H9 (cell line): ENCODE results near the gene ATP8A2. TPM values are rescaled to one million over a fixed set of nuclear protein-coding genes. Genes with fewer than 3 reads are reported as not detected.

Source experiments
- DNase-seq: peaks from one replicate; pipeline ENCODE4 v3.0.0-alpha.2; 2017
- H2AFZ ChIP-seq: one replicate; pipeline ENCODE4 v1.6.1; 2013; ENCODE audit warnings: mild to moderate bottlenecking, low read length, control low read depth, moderate library complexity
- H2AK5ac ChIP-seq: 2 replicates; pipeline ENCODE4 v1.6.1; 2013; ENCODE audit warnings: low read length, control low read depth, mixed read lengths; ENCODE audit not compliant: insufficient read length
- H2BK120ac ChIP-seq: one replicate; pipeline ENCODE4 v1.6.1; 2013; ENCODE audit warnings: low read depth, mild to moderate bottlenecking, low read length, control low read depth, inconsistent platforms; ENCODE audit not compliant: poor library complexity, severe bottlenecking
- H2BK12ac ChIP-seq: 2 replicates; pipeline ENCODE4 v1.6.1; 2013; ENCODE audit warnings: low read length, control low read depth, mixed read lengths, low read depth; ENCODE audit not compliant: insufficient read length
- H2BK15ac ChIP-seq: 2 replicates; pipeline ENCODE4 v1.6.1; 2013; ENCODE audit warnings: low read depth, low read length, control low read depth
- H2BK20ac ChIP-seq: one replicate; pipeline ENCODE4 v1.6.1; 2013; ENCODE audit warnings: low read depth, mild to moderate bottlenecking, low read length, control low read depth, inconsistent platforms; ENCODE audit not compliant: poor library complexity, severe bottlenecking
- H2BK5ac ChIP-seq: 2 replicates; pipeline ENCODE4 v1.6.1; 2013; ENCODE audit warnings: low read length, control low read depth, mixed read lengths; ENCODE audit not compliant: insufficient read length
- H3K14ac ChIP-seq: 2 replicates; pipeline ENCODE4 v1.6.1; 2013; ENCODE audit warnings: low read length, control low read depth; ENCODE audit not compliant: insufficient read depth
- H3K18ac ChIP-seq: 2 replicates; pipeline ENCODE4 v1.6.1; 2013; ENCODE audit warnings: low read depth, mild to moderate bottlenecking, mixed read lengths, low read length, control low read depth; ENCODE audit not compliant: insufficient read length
- H3K23ac ChIP-seq: 2 replicates; pipeline ENCODE4 v1.6.1; 2013; ENCODE audit warnings: low read length, control low read depth, mixed read lengths, low read depth; ENCODE audit not compliant: insufficient read length
- H3K23me2 ChIP-seq: 2 replicates; pipeline ENCODE4 v1.6.1; 2013; ENCODE audit warnings: low read depth, mild to moderate bottlenecking, mixed read lengths, low read length, control low read depth; ENCODE audit not compliant: insufficient read length, poor library complexity, severe bottlenecking
- H3K27ac ChIP-seq: 2 replicates; pipeline ENCODE4 v1.5.1; 2013; ENCODE audit warnings: low read length, control low read depth, mixed read lengths, low read depth; ENCODE audit not compliant: insufficient read length
- H3K27me3 ChIP-seq: 2 replicates; pipeline ENCODE4 v1.6.1; 2013; ENCODE audit warnings: low read length, control low read depth, inconsistent platforms; ENCODE audit not compliant: insufficient read depth
- H3K4ac ChIP-seq: 2 replicates; pipeline ENCODE4 v1.6.1; 2013; ENCODE audit warnings: low read depth, mild to moderate bottlenecking, control low read depth, inconsistent platforms, low read length, moderate library complexity
- H3K4me1 ChIP-seq: 2 replicates; pipeline ENCODE4 v1.6.1; 2013; ENCODE audit warnings: low read length, control low read depth, inconsistent platforms; ENCODE audit not compliant: insufficient read depth
- H3K4me2 ChIP-seq: 2 replicates; pipeline ENCODE4 v1.6.1; 2013; ENCODE audit warnings: low read length, control low read depth, mixed read lengths; ENCODE audit not compliant: insufficient read length, insufficient read depth
- H3K56ac ChIP-seq: 2 replicates; pipeline ENCODE4 v1.6.1; 2013; ENCODE audit warnings: low read depth, mild to moderate bottlenecking, mixed read lengths, low read length, control low read depth; ENCODE audit not compliant: insufficient read length
- H3K79me1 ChIP-seq: 2 replicates; pipeline ENCODE4 v1.6.1; 2013; ENCODE audit warnings: low read depth, mild to moderate bottlenecking, moderate library complexity, low read length, control low read depth, inconsistent platforms; ENCODE audit not compliant: insufficient read depth, poor library complexity, severe bottlenecking
- H3K79me2 ChIP-seq: 2 replicates; pipeline ENCODE4 v1.6.1; 2013; ENCODE audit warnings: low read length, control low read depth, inconsistent platforms; ENCODE audit not compliant: insufficient read depth
- H3K9ac ChIP-seq: 2 replicates; pipeline ENCODE4 v1.6.1; 2013; ENCODE audit warnings: low read length, control low read depth, mixed read lengths; ENCODE audit not compliant: insufficient read length; ENCODE audit errors: extremely low read depth
- H3K9me3 ChIP-seq: one replicate; pipeline ENCODE4 v1.6.1; 2013; ENCODE audit warnings: low read depth, low read length, inconsistent platforms; ENCODE audit not compliant: control insufficient read depth
- H3T11ph ChIP-seq: one replicate; pipeline ENCODE4 v1.6.1; 2013; ENCODE audit warnings: mild to moderate bottlenecking, low read length, control low read depth, inconsistent platforms
- H4K20me1 ChIP-seq: one replicate; pipeline ENCODE4 v1.6.1; 2013; ENCODE audit not compliant: control insufficient read depth, insufficient read length, insufficient read depth
- H4K5ac ChIP-seq: 2 replicates; pipeline ENCODE4 v1.6.1; 2013; ENCODE audit warnings: low read depth, mild to moderate bottlenecking, mixed read lengths, low read length, control low read depth; ENCODE audit not compliant: insufficient read length
- H4K8ac ChIP-seq: replicated peaks from 2 replicates; pipeline ENCODE4 v1.6.1; 2013; ENCODE audit warnings: low read length, control low read depth, mixed read lengths, low read depth; ENCODE audit not compliant: insufficient read length
- H4K91ac ChIP-seq: 2 replicates; pipeline ENCODE4 v1.6.1; 2013; ENCODE audit warnings: low read depth, mild to moderate bottlenecking, moderate library complexity, mixed read lengths, low read length, control low read depth; ENCODE audit not compliant: insufficient read length
- H3K27ac Mint-ChIP-seq, 3 experiments: 2 replicates in 2 of 3; 3 replicates in 1 of 3; pipeline ENCODE4 v1.8.0; 2020 to 2021; ENCODE audit warnings: mixed read lengths in 3 of 3, mild to moderate bottlenecking in 1 of 3, moderate library complexity in 1 of 3
- H3K27me3 Mint-ChIP-seq: 2 replicates; pipeline ENCODE4 v1.8.0; 2021; ENCODE audit warnings: low read depth, mild to moderate bottlenecking, moderate library complexity, mixed read lengths
- H3K36me3 Mint-ChIP-seq, 3 experiments: 2 replicates in 2 of 3; 3 replicates in 1 of 3; pipeline ENCODE4 v1.8.0; 2020 to 2021; ENCODE audit warnings: low read depth in 3 of 3, mixed read lengths in 3 of 3; ENCODE audit not compliant: insufficient read depth in 1 of 3
- H3K4me1 Mint-ChIP-seq, 2 experiments: 2 replicates each; pipeline ENCODE4 v1.8.0; 2020; ENCODE audit warnings: mixed read lengths in 2 of 2
- H3K4me3 Mint-ChIP-seq, 2 experiments: 2 replicates in 1 of 2; 3 replicates in 1 of 2; pipeline ENCODE4 v1.8.0; 2020 to 2021; ENCODE audit warnings: mild to moderate bottlenecking in 2 of 2, mixed read lengths in 2 of 2, moderate library complexity in 1 of 2
- H3K9me3 Mint-ChIP-seq, 2 experiments: 2 replicates in 1 of 2; 3 replicates in 1 of 2; pipeline ENCODE4 v1.8.0; 2020; ENCODE audit warnings: mild to moderate bottlenecking in 2 of 2, mixed read lengths in 2 of 2, moderate library complexity in 1 of 2
- WGBS: extraction: QIAGEN DNeasy Blood & Tissue Kit; methylation state at CpG from one replicate; pipeline ENCODE4 v1.1.7; 2013; ENCODE audit warnings: missing lambda C conversion rate, low lambda C conversion rate, mixed read lengths; ENCODE audit not compliant: insufficient read length; ENCODE audit errors: extremely low coverage; 5-methylcytosine and 5-hydroxymethylcytosine counted together
- total RNA-seq: library from RNA; stranded (reverse); gene quantifications from 2 replicates; pipeline ENCODE4 v1.2.1, GENCODE V29; 2021
- TF ChIP-seq, protein P1 (sequence below): fragments of 200-600 bp; sonication (generic); conservative IDR thresholded peaks from 3 replicates; pipeline ENCODE4 v1.8.0; 2021; ENCODE audit warnings: antibody characterized with exemption, mild to moderate bottlenecking

The ATP8A2 gene
- total RNA-seq, 1 experiment from 2014 or later: 18.2 TPM

DNA sequence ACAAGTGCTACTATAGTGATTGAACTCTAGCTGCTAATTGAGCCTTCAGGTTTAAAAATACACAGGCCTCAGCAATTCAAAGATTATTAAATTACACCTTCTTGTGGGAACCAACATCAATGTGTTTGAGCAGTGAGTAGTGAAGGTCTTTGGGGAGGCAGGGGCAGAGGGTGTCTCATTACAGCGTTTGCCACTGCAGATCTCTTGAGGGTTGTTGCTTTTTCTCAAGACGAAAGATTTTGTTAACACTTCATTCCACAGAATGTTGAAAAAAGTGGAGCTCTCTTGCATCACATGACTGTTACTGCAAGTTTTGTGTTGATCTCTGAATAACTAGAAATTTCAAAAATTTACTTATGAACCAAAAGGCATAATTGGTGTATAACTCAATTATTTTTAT lies 253.6 kb downstream of the ATP8A2 start:
- TF ChIP-seq, protein P1, sequence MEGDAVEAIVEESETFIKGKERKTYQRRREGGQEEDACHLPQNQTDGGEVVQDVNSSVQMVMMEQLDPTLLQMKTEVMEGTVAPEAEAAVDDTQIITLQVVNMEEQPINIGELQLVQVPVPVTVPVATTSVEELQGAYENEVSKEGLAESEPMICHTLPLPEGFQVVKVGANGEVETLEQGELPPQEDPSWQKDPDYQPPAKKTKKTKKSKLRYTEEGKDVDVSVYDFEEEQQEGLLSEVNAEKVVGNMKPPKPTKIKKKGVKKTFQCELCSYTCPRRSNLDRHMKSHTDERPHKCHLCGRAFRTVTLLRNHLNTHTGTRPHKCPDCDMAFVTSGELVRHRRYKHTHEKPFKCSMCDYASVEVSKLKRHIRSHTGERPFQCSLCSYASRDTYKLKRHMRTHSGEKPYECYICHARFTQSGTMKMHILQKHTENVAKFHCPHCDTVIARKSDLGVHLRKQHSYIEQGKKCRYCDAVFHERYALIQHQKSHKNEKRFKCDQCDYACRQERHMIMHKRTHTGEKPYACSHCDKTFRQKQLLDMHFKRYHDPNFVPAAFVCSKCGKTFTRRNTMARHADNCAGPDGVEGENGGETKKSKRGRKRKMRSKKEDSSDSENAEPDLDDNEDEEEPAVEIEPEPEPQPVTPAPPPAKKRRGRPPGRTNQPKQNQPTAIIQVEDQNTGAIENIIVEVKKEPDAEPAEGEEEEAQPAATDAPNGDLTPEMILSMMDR: no peak
- Histone ChIP-seq H3K27me3 (no peaks in the 10 kb centered on the region), H2BK12ac (no peak overlapping the region), H4K20me1 (no peaks in the 10 kb centered on the region), H3K23me2 (no peaks in the 10 kb centered on the region), H3K4me2 (no peak overlapping the region), H3K9ac (no peak overlapping the region), H3K79me1 (no peaks in the 10 kb centered on the region), H4K8ac (no peak overlapping the region), H3K4me1 (no peaks in the 10 kb centered on the region), H2BK20ac (no peak overlapping the region), H3K27ac (no peak overlapping the region), H4K91ac (no peak overlapping the region), H3K79me2 (no peaks in the 10 kb centered on the region), H2BK120ac (no peak overlapping the region), H3K23ac (no peak overlapping the region), H2AK5ac (no peak overlapping the region), H2BK5ac (no peak overlapping the region), H3K9me3 (no peaks in the 10 kb centered on the region), H3T11ph (no peak overlapping the region), H3K18ac (no peak overlapping the region), H2BK15ac (no peak overlapping the region), H3K14ac (no peak overlapping the region), H3K56ac (no peak overlapping the region), H3K4ac (no peak overlapping the region), H4K5ac (no peak overlapping the region), H2AFZ (no peak overlapping the region)
- H3K4me3 Mint-ChIP-seq: no peak overlapping the region
- H3K4me1 Mint-ChIP-seq: peaks cover 3 to 4% of the 10 kb centered on the region in 2 experiments
- H3K27ac Mint-ChIP-seq: no peak overlapping the region
- peaks cover 7 to 9% of the 10 kb centered on the region in 2 experiments; a peak in 4 of 5 replicates for H3K9me3 Mint-ChIP-seq
- no peaks in the 10 kb centered on the region for H3K27me3 Mint-ChIP-seq
- no CpG with 5 or more reads among the region's 2 CpGs for WGBS
- DNase-seq: no peak
- H3K36me3 Mint-ChIP-seq: peaks cover 7 to 10% (median 7%) of the 10 kb centered on the region in 3 experiments; a peak in 5 of 7 replicates
